Diencephalon (tissue), 1 donor: ENCODE results near the gene WDR41. TPM values are rescaled to one million over a fixed set of nuclear protein-coding genes. Genes with fewer than 3 reads are reported as not detected.

ENCODE experiments used
- total RNA-seq: library from RNA; depleted of rRNA; stranded (reverse); fragments of >200 nt; gene quantifications from one replicate; pipeline ENCODE4 v1.2.3, GENCODE V29; 2014

Gene WDR41, protein sequence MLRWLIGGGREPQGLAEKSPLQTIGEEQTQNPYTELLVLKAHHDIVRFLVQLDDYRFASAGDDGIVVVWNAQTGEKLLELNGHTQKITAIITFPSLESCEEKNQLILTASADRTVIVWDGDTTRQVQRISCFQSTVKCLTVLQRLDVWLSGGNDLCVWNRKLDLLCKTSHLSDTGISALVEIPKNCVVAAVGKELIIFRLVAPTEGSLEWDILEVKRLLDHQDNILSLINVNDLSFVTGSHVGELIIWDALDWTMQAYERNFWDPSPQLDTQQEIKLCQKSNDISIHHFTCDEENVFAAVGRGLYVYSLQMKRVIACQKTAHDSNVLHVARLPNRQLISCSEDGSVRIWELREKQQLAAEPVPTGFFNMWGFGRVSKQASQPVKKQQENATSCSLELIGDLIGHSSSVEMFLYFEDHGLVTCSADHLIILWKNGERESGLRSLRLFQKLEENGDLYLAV
- total RNA-seq = 134 TPM

DNA sequence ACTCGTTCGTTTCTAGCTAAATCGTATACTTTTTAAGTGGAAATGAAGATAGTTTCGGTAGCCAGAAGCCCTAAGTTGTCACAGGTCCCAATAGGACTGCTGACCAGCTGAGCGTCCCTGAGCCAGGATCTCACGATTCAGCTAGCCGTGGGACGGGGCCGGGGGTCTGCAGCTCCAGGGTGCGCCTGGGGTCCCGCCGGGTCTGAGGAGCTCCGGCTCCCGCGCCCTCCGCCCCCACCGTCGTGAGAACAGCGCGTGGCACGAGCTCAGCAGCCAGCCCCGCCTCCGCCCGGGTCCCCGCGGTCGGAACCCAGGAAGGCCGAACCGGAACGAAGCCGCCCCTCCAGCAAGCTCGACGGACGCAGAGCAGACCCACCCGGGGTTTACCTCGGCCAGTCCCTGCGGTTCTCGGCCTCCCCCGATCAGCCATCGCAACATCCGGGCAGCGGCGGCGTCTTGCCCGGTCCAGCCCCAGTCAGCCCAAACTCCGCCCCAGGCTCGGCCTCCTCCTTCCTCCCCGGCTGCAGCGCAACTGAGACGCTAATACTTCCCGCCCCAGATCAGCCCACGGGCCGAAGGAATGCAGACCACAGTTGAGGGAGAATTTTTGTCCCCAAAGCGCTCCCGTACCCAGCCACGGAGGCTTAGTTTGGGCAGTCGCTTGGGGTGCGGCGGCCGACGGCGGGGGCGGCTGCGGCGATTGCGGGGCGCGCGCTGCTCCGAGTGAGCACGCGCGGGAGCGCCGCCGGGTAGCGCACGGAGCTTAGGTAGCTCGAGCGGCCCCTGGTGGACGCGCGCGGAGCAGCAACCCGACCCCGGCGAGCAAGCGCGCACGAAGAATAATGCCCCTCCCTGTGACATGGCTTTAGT lies at the start of gene WDR41:
Gene WDR41, minus strand, starts transcription at position 534 of the 870 bp plus-strand sequence. Its CDS starts 96 bp downstream, at position 438.

Other genes starting within 250 kb of the WDR41 start
- gene OTP, start 146.4 kb upstream of the WDR41 start, total RNA-seq = 3.2 TPM